D721Med (cell line): Measurements from ENCODE around the gene SEMA6C.

Experiments
- DNase-seq: peaks from one replicate; pipeline ENCODE4 v3.0.0; 2011; ENCODE audit warnings: low spot score; ENCODE audit not compliant: insufficient read length
- FAIRE-seq: peaks from 2 replicates; lab custom pipeline; 2011; peaks lifted over from hg19 to GRCh38; lab: Jason Lieb, UNC
- TF ChIP-seq, protein P1 (sequence below): IDR thresholded peaks from 2 replicates; pipeline ENCODE4 v1.5.1; 2012; ENCODE audit warnings: mild to moderate bottlenecking, control low read depth; ENCODE audit not compliant: insufficient read depth; ENCODE audit errors: missing control alignments

The SEMA6C gene

DNA sequence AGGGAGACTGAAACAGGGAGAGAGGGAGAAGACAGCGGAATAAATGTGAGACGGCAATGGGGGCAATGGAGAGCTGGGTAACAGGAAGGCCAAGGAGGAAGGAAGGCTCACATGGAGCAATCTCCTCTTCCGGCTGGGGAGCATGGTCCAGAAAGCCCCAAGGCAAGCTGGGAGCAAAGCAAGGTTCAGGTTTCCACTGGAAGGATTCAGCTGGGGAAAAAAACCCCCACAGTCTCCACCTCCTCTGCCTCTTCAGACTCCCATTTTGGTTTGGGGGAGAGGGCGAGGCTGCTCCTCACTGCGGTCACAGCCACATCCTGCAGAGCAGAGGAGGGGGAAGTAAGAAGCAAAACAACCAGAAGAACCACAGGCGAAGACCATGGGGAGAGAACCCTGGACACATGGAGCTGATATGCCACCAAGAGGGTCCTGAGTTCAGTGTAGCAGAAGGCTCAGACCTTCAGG is 10.7 kb upstream of the SEMA6C start:
- FAIRE-seq = no peak
- TF ChIP-seq, protein P1, sequence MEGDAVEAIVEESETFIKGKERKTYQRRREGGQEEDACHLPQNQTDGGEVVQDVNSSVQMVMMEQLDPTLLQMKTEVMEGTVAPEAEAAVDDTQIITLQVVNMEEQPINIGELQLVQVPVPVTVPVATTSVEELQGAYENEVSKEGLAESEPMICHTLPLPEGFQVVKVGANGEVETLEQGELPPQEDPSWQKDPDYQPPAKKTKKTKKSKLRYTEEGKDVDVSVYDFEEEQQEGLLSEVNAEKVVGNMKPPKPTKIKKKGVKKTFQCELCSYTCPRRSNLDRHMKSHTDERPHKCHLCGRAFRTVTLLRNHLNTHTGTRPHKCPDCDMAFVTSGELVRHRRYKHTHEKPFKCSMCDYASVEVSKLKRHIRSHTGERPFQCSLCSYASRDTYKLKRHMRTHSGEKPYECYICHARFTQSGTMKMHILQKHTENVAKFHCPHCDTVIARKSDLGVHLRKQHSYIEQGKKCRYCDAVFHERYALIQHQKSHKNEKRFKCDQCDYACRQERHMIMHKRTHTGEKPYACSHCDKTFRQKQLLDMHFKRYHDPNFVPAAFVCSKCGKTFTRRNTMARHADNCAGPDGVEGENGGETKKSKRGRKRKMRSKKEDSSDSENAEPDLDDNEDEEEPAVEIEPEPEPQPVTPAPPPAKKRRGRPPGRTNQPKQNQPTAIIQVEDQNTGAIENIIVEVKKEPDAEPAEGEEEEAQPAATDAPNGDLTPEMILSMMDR = no peak
- no peak for DNase-seq

- no peak for DNase-seq
- no peak for FAIRE-seq
- TF ChIP-seq, protein P1 = no peak
These were observed 10.0 kb upstream of the SEMA6C start, which contains the start of gene TNFAIP8L2 for GRCh38 chr1:151156515-151156819. Gene TNFAIP8L2 (plus strand): TSS chr1:151156649. CDS start chr1:151158698, 2,049 bp downstream.

DNA sequence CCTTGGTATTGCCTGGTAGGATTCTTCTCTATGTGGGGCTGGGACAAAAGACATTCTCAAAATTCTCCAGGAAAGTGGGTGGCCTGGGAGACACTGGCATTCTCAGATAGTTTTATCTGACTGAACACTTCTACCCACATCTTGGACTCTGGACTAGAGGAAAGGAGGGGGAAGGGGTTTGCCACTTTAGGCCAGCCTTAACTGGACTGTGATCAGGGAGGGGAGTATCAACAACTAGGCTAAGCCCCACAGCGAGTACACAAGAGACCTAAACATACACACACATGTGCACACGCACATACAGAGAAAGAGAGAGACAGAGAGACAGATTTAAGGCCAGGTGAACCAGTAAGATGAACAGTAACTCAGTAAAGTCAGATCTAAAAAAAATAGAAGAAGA is 1.2 kb upstream of the SEMA6C start:
- DNase-seq (no peak), FAIRE-seq (no peak)
- TF ChIP-seq, protein P1 = no peak

GRCh38 chr1:151147132-151147503 is 687 bp upstream of the SEMA6C start:
- TF ChIP-seq, protein P1 = no peak
- DNase-seq (no peak), FAIRE-seq (no peak)

- FAIRE-seq = no peak
- TF ChIP-seq, protein P1 = no peak
- DNase-seq = no peak
These were observed 389 bp downstream of the SEMA6C start for GRCh38 chr1:151146072-151146411.

- TF ChIP-seq, protein P1 = no peak
- FAIRE-seq (no peak), DNase-seq (no peak)
These were observed 943 bp downstream of the SEMA6C start for GRCh38 chr1:151145304-151146071.

DNA sequence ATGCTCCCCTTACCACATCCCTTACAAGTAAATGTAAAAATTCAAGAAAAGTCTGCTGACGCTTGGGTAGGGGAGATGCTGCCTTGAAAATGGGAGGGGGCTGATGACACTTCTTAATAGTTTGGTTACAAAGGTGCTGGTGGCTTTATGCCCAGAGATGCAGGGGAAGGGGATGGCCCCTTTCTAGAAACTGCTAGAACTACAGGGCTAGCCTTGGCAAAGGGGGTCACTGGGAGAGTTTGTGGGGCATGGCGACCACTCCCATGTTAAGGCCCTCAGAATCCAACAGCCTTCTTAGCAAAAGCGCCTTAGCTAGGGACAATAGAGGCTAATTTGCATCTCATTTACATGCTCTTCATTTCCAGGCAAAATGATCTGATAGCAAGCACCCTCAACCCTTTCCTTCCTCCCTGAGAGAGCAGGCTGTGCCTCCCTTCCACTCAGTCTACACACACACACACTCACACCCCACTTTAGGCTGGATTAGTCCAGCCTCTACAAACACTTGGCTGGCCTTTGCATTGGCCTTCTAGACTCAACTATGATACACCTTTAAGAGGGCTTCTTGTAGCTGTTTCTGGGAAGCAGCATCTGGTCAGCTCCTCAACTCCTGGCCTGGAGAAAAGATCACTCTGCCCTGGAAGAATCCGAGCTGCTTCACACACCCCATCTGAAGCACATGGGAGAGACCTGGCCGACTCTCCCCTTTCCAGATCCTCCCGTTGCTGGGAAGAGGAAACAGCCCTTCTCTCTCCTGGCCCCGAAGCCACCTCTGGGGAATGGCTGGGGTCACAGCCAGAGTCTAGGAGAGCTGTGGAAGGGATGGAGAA is 1.7 kb downstream of the SEMA6C start:
- TF ChIP-seq, protein P1 = no peak
- DNase-seq (no peak), FAIRE-seq (no peak)
